SU-DHL-6 (cell line): ENCODE measurements around the gene DCAF8.

Source experiments
- H2AFZ ChIP-seq: fragments of 200-600 bp; sonication (generic); 2 replicates; pipeline ENCODE4 v1.6.1; 2014; ENCODE audit warnings: low read depth, mild to moderate bottlenecking, moderate library complexity, mixed read lengths, antibody characterized with exemption, low read length; ENCODE audit not compliant: severe bottlenecking
- H3F3A ChIP-seq: fragments of 200-600 bp; shearing (Covaris generic); 2 replicates; pipeline ENCODE4 v1.6.0; 2016; ENCODE audit warnings: antibody characterized with exemption, mild to moderate bottlenecking; ENCODE audit not compliant: insufficient read depth
- H3K27ac ChIP-seq: fragments of 200-600 bp; sonication (generic); 2 replicates; pipeline ENCODE4 v1.5.1; 2016; ENCODE audit warnings: low read depth, mild to moderate bottlenecking, low read length, moderate library complexity, mixed read lengths
- H3K27me3 ChIP-seq: fragments of 200-600 bp; sonication (generic), shearing (Covaris generic); 2 replicates; pipeline ENCODE4 v1.6.0; 2014; ENCODE audit warnings: mild to moderate bottlenecking, low read length
- H3K36me3 ChIP-seq: fragments of 200-600 bp; sonication (generic); 2 replicates; pipeline ENCODE4 v1.6.1; 2014; ENCODE audit warnings: mild to moderate bottlenecking, low read length, mixed read lengths
- H3K4me2 ChIP-seq: fragments of 300-600, 200-600 bp; shearing (Covaris generic), sonication (generic); 2 replicates; pipeline ENCODE4 v1.6.0; 2014; ENCODE audit warnings: low read length, low read depth, mild to moderate bottlenecking; ENCODE audit not compliant: poor library complexity, severe bottlenecking
- H3K4me3 ChIP-seq: fragments of 200-600 bp; sonication (generic); 2 replicates; pipeline ENCODE4 v1.5.1; 2014; ENCODE audit warnings: antibody characterized with exemption, low read length, mild to moderate bottlenecking, mixed read lengths; ENCODE audit not compliant: insufficient read depth, poor library complexity, severe bottlenecking
- H3K79me2 ChIP-seq: fragments of 200-600 bp; sonication (generic); 2 replicates; pipeline ENCODE4 v1.6.1; 2014; ENCODE audit warnings: mild to moderate bottlenecking, low read length, moderate library complexity; ENCODE audit not compliant: insufficient read depth
- H3K9ac ChIP-seq: fragments of 200-600 bp; sonication (generic); 2 replicates; pipeline ENCODE4 v1.7.0; 2014; ENCODE audit warnings: mild to moderate bottlenecking, low read length
- H3K9me2 ChIP-seq: fragments of 200-600 bp; sonication (generic); replicated peaks from 2 replicates; pipeline ENCODE4 v1.6.1; 2014; ENCODE audit warnings: low read length; ENCODE audit not compliant: insufficient read depth
- H3K9me3 ChIP-seq: fragments of 200-600 bp; sonication (generic); 2 replicates; pipeline ENCODE4 v1.6.1; 2014; ENCODE audit warnings: low read length, mixed read lengths; ENCODE audit not compliant: insufficient read depth
- H4K20me1 ChIP-seq: fragments of 200-600 bp; sonication (generic); 2 replicates; pipeline ENCODE4 v1.6.1; 2014; ENCODE audit warnings: low read depth, mild to moderate bottlenecking, antibody characterized with exemption, low read length, moderate library complexity, mixed read lengths
- CTCF ChIP-seq: fragments of 200-600 bp; sonication (generic); IDR thresholded peaks from one replicate; pipeline ENCODE4 v1.5.1; 2017; ENCODE audit warnings: antibody characterized with exemption, mild to moderate bottlenecking, low read length, moderate library complexity; ENCODE audit not compliant: insufficient read depth, poor library complexity, severe bottlenecking
- EZH2phosphoT487 ChIP-seq: fragments of 200-600 bp; sonication (generic), shearing (Covaris generic); conservative IDR thresholded peaks from 2 replicates; pipeline ENCODE4 v1.6.1; 2018; ENCODE audit warnings: mild to moderate bottlenecking, antibody characterized with exemption, low read length, moderate library complexity, mixed read lengths

Gene DCAF8

GRCh38 chr1:160308451-160309184 is 46.3 kb upstream of the DCAF8 start:
- Histone ChIP-seq H3K9ac (no peak overlapping the region), H3K27me3 (no peaks in the 10 kb centered on the region), H3K9me3 (no peaks in the 10 kb centered on the region), H3K79me2 (no peaks in the 10 kb centered on the region), H3F3A (no peaks in the 10 kb centered on the region), H3K36me3 (peaks cover 46% of the 10 kb centered on the region; the same call in 1 of the 2 replicates), H2AFZ (no peak overlapping the region), H3K4me2 (no peak overlapping the region), H3K27ac (no peak overlapping the region), H3K9me2 (no peaks in the 10 kb centered on the region), H4K20me1 (no peaks in the 10 kb centered on the region), H3K4me3 (no peak overlapping the region)
- no peak for TF ChIP-seq CTCF
- TF ChIP-seq EZH2phosphoT487: no peak

GRCh38 chr1:160307118-160307791 is 44.9 kb upstream of the DCAF8 start:
- Histone ChIP-seq H3K36me3 (peaks cover 45% of the 10 kb centered on the region; the same call in 1 of the 2 replicates), H3K9ac (no peak overlapping the region), H3K27me3 (no peaks in the 10 kb centered on the region), H3K9me3 (no peaks in the 10 kb centered on the region), H3K79me2 (no peaks in the 10 kb centered on the region), H3K4me2 (no peak overlapping the region), H3F3A (no peaks in the 10 kb centered on the region), H3K9me2 (no peaks in the 10 kb centered on the region), H4K20me1 (no peaks in the 10 kb centered on the region), H3K27ac (no peak overlapping the region), H3K4me3 (no peak overlapping the region), H2AFZ (no peak overlapping the region)
- TF ChIP-seq CTCF (no peak), EZH2phosphoT487 (no peak)

- no peak overlapping the region for H3K4me3 ChIP-seq
- H3K36me3 ChIP-seq: peaks cover 57% of the 10 kb centered on the region; the same call in 1 of the 2 replicates
- no peak overlapping the region for H3K27ac ChIP-seq
- no peaks in the 10 kb centered on the region for H3K79me2 ChIP-seq
- H3K27me3 ChIP-seq: no peaks in the 10 kb centered on the region
- H3K4me2 ChIP-seq: no peak overlapping the region
- no peaks in the 10 kb centered on the region for H3K9me2 ChIP-seq
- H3K9ac ChIP-seq: no peak overlapping the region
- no peaks in the 10 kb centered on the region for H3K9me3 ChIP-seq
- no peaks in the 10 kb centered on the region for H4K20me1 ChIP-seq
- no peak overlapping the region for H2AFZ ChIP-seq
- TF ChIP-seq EZH2phosphoT487: no peak
- TF ChIP-seq CTCF: no peak
- no peaks in the 10 kb centered on the region for H3F3A ChIP-seq
Measured at GRCh38 chr1:160300173-160300572, 37.8 kb upstream of the DCAF8 start.
